CD14-positive monocyte (primary cell): ENCODE results near the gene UNC5CL. TPM values are rescaled to one million over a fixed set of nuclear protein-coding genes. Genes with fewer than 3 reads are reported as not detected.

ENCODE experiments used
- DNase-seq, 3 donors: peaks; one replicate each; pipeline ENCODE4 v3.0.0-alpha.2; 2011 to 2022
- H2AFZ ChIP-seq: 2 replicates; pipeline ENCODE4 v1.6.0; 2012; ENCODE audit warnings: mild to moderate bottlenecking, low read depth, low read length, inconsistent platforms; ENCODE audit not compliant: insufficient read depth, poor library complexity, severe bottlenecking
- H3K27ac ChIP-seq, 2 donors: 1 replicate in 1 of 2; 2 replicates in 1 of 2; pipeline ENCODE4 v1.5.1; 2012 to 2013; ENCODE audit warnings: low read length in 2 of 2, control low read depth in 1 of 2, inconsistent platforms in 1 of 2, low read depth in 1 of 2, mild to moderate bottlenecking in 1 of 2
- H3K27me3 ChIP-seq, 2 donors: one replicate each; pipeline versions ENCODE4 v1.6.0 to v1.6.1; 2011 to 2013; ENCODE audit warnings: low read length in 2 of 2; ENCODE audit not compliant: control insufficient read depth in 2 of 2, insufficient read depth in 2 of 2
- H3K36me3 ChIP-seq, 2 donors: replicated peaks in 1 of 2; 1 replicate in 1 of 2; 2 replicates in 1 of 2; pipeline versions ENCODE4 v1.5.1 to v1.6.1; 2012 to 2013; ENCODE audit warnings: low read length in 2 of 2, control low read depth in 1 of 2, inconsistent platforms in 1 of 2, mild to moderate bottlenecking in 1 of 2; ENCODE audit not compliant: insufficient read depth in 2 of 2, control insufficient read depth in 1 of 2
- H3K4me1 ChIP-seq, 2 donors: 1 replicate in 1 of 2; 2 replicates in 1 of 2; pipeline versions ENCODE4 v1.5.1 to v1.6.1; 2012 to 2013; ENCODE audit warnings: low read length in 2 of 2, control low read depth in 1 of 2, inconsistent platforms in 1 of 2, mild to moderate bottlenecking in 1 of 2, moderate library complexity in 1 of 2; ENCODE audit not compliant: insufficient read depth in 2 of 2, control insufficient read depth in 1 of 2
- H3K4me2 ChIP-seq: replicated peaks from 2 replicates; pipeline ENCODE3; 2012; ENCODE audit warnings: low read length, moderate library complexity, mild to moderate bottlenecking; ENCODE audit not compliant: poor library complexity, severe bottlenecking; ENCODE audit errors: extremely low read depth
- H3K4me3 ChIP-seq, 3 experiments: fragments of 200-600 bp in 1 of 3; sonication (generic) in 1 of 3; replicated peaks in 1 of 3; 1 replicate in 2 of 3; 2 replicates in 1 of 3; pipeline ENCODE4 v1.5.1; 2011 to 2013; ENCODE audit warnings: low read length in 3 of 3, mild to moderate bottlenecking in 3 of 3, control low read depth in 2 of 3, low read depth in 2 of 3, inconsistent platforms in 1 of 3, moderate library complexity in 1 of 3
- H3K79me2 ChIP-seq: 2 replicates; pipeline ENCODE4 v1.6.0; 2012; ENCODE audit warnings: mild to moderate bottlenecking, control low read depth, inconsistent platforms, low read length, moderate library complexity; ENCODE audit not compliant: insufficient read depth
- H3K9ac ChIP-seq: 2 replicates; pipeline ENCODE4 v1.6.0; 2017; ENCODE audit warnings: low read length, mild to moderate bottlenecking; ENCODE audit not compliant: insufficient read depth, poor library complexity, severe bottlenecking
- H3K9me3 ChIP-seq, 2 donors: replicated peaks in 1 of 2; 1 replicate in 1 of 2; 2 replicates in 1 of 2; pipeline versions ENCODE4 v1.5.1 to v1.6.1; 2012 to 2013; ENCODE audit warnings: low read length in 2 of 2, control low read depth in 1 of 2; ENCODE audit not compliant: control insufficient read depth in 1 of 2, insufficient read depth in 1 of 2
- H4K20me1 ChIP-seq: 2 replicates; pipeline ENCODE4 v1.6.0; 2012; ENCODE audit warnings: mild to moderate bottlenecking, low read length, control low read depth, moderate library complexity; ENCODE audit not compliant: insufficient read depth
- H3K27ac Mint-ChIP-seq, 7 donors: one replicate each; pipeline ENCODE4 v1.8.0; 2020; ENCODE audit warnings: mild to moderate bottlenecking in 7 of 7, mixed read lengths in 7 of 7, moderate library complexity in 6 of 7, inconsistent platforms in 2 of 7
- H3K27me3 Mint-ChIP-seq, 3 donors: one replicate each; pipeline ENCODE4 v1.8.0; 2021 to 2022; ENCODE audit warnings: low read depth in 3 of 3, mild to moderate bottlenecking in 3 of 3, mixed read lengths in 3 of 3, moderate library complexity in 3 of 3, inconsistent platforms in 1 of 3
- H3K36me3 Mint-ChIP-seq, 2 donors: one replicate each; pipeline ENCODE4 v1.8.0; 2020; ENCODE audit warnings: mixed read lengths in 2 of 2, inconsistent platforms in 1 of 2, mild to moderate bottlenecking in 1 of 2
- H3K4me1 Mint-ChIP-seq: one replicate; pipeline ENCODE4 v1.8.0; 2020; ENCODE audit warnings: mild to moderate bottlenecking, mixed read lengths
- H3K4me3 Mint-ChIP-seq, 2 donors: one replicate each; pipeline ENCODE4 v1.8.0; 2020; ENCODE audit warnings: mild to moderate bottlenecking in 2 of 2, mixed read lengths in 2 of 2, moderate library complexity in 1 of 2
- H3K9me3 Mint-ChIP-seq, 7 donors: one replicate each; pipeline ENCODE4 v1.8.0; 2020 to 2022; ENCODE audit warnings: mixed read lengths in 7 of 7, mild to moderate bottlenecking in 6 of 7, moderate library complexity in 6 of 7, inconsistent platforms in 2 of 7
- WGBS: methylation state at CpG from one replicate; pipeline ENCODE4 v1.1.5; 2013; ENCODE audit warnings: missing lambda C conversion rate; ENCODE audit not compliant: insufficient coverage; 5-methylcytosine and 5-hydroxymethylcytosine counted together
- intact Hi-C, 2 donors: fragments of 100-400 bp; cut with micrococcal nuclease; formaldehyde crosslinking; loops; one replicate each; pipeline versions ENCODE4 v1.15.0 to v1.15.1; 2023
- polyA plus RNA-seq, 3 donors: library from polyadenylated mRNA; depleted of rRNA in 1 of 3; unstranded in 2 of 3; stranded (reverse) in 1 of 3; fragments of 300-500 nt in 2 of 3; fragments of >200 nt in 1 of 3; fragmentation: Illumina TruSeq in 2 of 3; gene quantifications; 1 replicate in 2 of 3; 2 replicates in 1 of 3; pipeline ENCODE4 v1.2.3, GENCODE V29; 2012 to 2021
- TF ChIP-seq, protein P1 (sequence below): fragments of 200-600 bp; IDR thresholded peaks from one replicate; pipeline ENCODE4 v1.8.0; 2022; ENCODE audit warnings: antibody characterized with exemption, mild to moderate bottlenecking

Gene UNC5CL
- polyA plus RNA-seq, 3 donors = 0.09 to 2.3 TPM; not detected in 1

GRCh38 chr6:41043151-41043550 lies 4.1 kb upstream of the UNC5CL start:
- H3K4me1 Mint-ChIP-seq = peaks cover 8% of the 10 kb centered on the region

DNA sequence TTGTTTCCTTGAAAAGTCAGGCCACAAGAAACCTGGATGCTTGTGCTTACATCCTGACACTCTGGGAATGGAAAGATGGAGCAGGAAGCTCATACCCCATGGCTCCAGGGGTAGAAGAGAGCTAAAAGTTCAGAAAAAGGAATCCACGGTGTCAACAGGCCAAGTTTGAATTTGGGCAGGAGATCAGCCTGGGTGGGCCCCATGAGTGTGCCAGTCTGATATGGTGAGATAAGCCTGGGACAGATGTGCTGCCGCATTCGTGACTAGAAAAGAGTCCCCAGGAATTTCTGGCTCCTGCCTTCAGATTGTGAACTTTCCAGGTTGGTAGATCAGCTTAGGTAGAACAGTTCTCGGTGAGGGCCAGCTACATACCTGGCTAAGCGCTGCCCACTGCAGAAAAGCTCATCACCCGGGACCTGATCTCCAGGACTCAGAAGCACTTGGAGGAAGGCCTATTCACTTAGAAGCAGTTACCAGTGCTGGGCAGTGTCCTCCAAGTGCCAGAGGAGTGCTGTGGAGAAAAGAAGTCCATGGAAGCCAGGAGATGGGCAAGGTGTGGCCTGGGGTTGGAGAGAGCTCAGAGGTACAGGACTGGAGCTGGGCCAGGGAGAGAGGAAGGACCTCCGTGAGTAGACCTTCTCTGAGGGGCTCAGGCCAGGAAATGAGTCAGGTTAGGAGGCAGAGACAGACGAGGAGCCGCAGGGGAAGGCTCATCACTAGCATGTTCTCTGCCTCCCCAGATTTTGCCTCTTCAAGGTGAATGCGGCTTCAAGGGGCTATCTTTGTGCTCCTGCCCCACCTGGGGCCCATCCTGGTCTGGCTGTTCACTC lies 3.4 kb upstream of the UNC5CL start, which contains the start of gene TSPO2:
Gene TSPO2 (plus strand): TSS at position 242 of the 830 bp plus-strand sequence. CDS start 519 bp downstream, at position 761.
- Mint-ChIP-seq H3K4me3 (no peak within 1 kb of the TSS), H3K9me3 (no peaks in the 10 kb centered on the region), H3K27me3 (peaks cover 0 to 4% (median 2%) of the 10 kb centered on the region in 3 donors), H3K27ac (no peak within 1 kb of the TSS), H3K4me1 (peaks cover 8% of the 10 kb centered on the region), H3K36me3 (no peaks in the 10 kb centered on the region)
- intact Hi-C loops = no loop called here
- H3K36me3 ChIP-seq = no peaks in the 10 kb centered on the region
- no peak within 1 kb of the TSS for H3K4me2 ChIP-seq
- H3K9me3 ChIP-seq = no peaks in the 10 kb centered on the region
- TF ChIP-seq, protein P1, sequence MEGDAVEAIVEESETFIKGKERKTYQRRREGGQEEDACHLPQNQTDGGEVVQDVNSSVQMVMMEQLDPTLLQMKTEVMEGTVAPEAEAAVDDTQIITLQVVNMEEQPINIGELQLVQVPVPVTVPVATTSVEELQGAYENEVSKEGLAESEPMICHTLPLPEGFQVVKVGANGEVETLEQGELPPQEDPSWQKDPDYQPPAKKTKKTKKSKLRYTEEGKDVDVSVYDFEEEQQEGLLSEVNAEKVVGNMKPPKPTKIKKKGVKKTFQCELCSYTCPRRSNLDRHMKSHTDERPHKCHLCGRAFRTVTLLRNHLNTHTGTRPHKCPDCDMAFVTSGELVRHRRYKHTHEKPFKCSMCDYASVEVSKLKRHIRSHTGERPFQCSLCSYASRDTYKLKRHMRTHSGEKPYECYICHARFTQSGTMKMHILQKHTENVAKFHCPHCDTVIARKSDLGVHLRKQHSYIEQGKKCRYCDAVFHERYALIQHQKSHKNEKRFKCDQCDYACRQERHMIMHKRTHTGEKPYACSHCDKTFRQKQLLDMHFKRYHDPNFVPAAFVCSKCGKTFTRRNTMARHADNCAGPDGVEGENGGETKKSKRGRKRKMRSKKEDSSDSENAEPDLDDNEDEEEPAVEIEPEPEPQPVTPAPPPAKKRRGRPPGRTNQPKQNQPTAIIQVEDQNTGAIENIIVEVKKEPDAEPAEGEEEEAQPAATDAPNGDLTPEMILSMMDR = no peak
- H3K9ac ChIP-seq = no peak within 1 kb of the TSS
- no peaks in the 10 kb centered on the region for H3K4me1 ChIP-seq
- H3K27ac ChIP-seq = no peak within 1 kb of the TSS
- H3K79me2 ChIP-seq = no peaks in the 10 kb centered on the region
- H3K4me3 ChIP-seq = no peak within 1 kb of the TSS
- no peaks in the 10 kb centered on the region for H4K20me1 ChIP-seq
- 73% methylated on average over 10 of the region's 10 CpGs for WGBS
- H2AFZ ChIP-seq = no peak within 1 kb of the TSS
- no peak for DNase-seq
- H3K27me3 ChIP-seq = no peaks in the 10 kb centered on the region

More at GRCh38 chr6:41043151-41043550, 4.1 kb upstream of the UNC5CL start:
- WGBS = 94% methylated on average over 2 of the region's 3 CpGs
- Histone ChIP-seq H2AFZ (no peak overlapping the region), H3K36me3 (no peaks in the 10 kb centered on the region), H4K20me1 (no peaks in the 10 kb centered on the region), H3K9me3 (no peaks in the 10 kb centered on the region), H3K79me2 (no peaks in the 10 kb centered on the region), H3K4me2 (no peak overlapping the region), H3K4me3 (no peak overlapping the region), H3K27me3 (no peaks in the 10 kb centered on the region), H3K27ac (no peak overlapping the region), H3K4me1 (no peaks in the 10 kb centered on the region), H3K9ac (no peak overlapping the region)
- Mint-ChIP-seq H3K4me3 (no peak overlapping the region), H3K9me3 (no peaks in the 10 kb centered on the region), H3K27ac (no peak overlapping the region), H3K36me3 (peaks cover 0 to under 1% of the 10 kb centered on the region in 2 donors), H3K27me3 (peaks cover 0 to 2% (median under 1%) of the 10 kb centered on the region in 3 donors)
- intact Hi-C loops = no loop called here
- DNase-seq = no peak
- TF ChIP-seq, protein P1 = no peak
